GM18505 (cell line): ENCODE measurements around the gene GAB3.
"Not testable (repeated sequence)": the region's sequence is repeated elsewhere in the genome, so short reads cannot be mapped to it uniquely, and the experiment has no call there.

Source experiments
- ATAC-seq: cut with Tn5 transposase; IDR thresholded peaks from one replicate; pipeline ENCODE4 v1.9.1; 2021; ENCODE audit not compliant: unreplicated experiment
- POLR2A ChIP-seq: IDR thresholded peaks from 4 replicates; pipeline ENCODE4 v1.6.1; 2011; ENCODE audit warnings: borderline replicate concordance; ENCODE audit not compliant: insufficient read depth, insufficient read length; ENCODE audit errors: extremely low read depth

The GAB3 gene

GRCh38 chrX:154653048-154653401, 97.9 kb downstream of the GAB3 start:
- no peak for ATAC-seq
- TF ChIP-seq POLR2A, result no peak

GRCh38 chrX:154652311-154653047, 98.4 kb downstream of the GAB3 start:
- TF ChIP-seq POLR2A, result no peak
- no peak for ATAC-seq

GRCh38 chrX:154650221-154650510, 100.7 kb downstream of the GAB3 start:
- TF ChIP-seq POLR2A, result no peak
- no peak for ATAC-seq

- TF ChIP-seq POLR2A, result no peak
- ATAC-seq, result no peak
These were observed 101.2 kb downstream of the GAB3 start for GRCh38 chrX:154649503-154650220.

GRCh38 chrX:154648931-154649330, 101.9 kb downstream of the GAB3 start:
- no peak for ATAC-seq
- no peak for TF ChIP-seq POLR2A

GRCh38 chrX:154645745-154646378, 105.0 kb downstream of the GAB3 start:
- ATAC-seq, result not testable (repeated sequence)

GRCh38 chrX:154643708-154644107, 107.2 kb downstream of the GAB3 start:
- ATAC-seq, result not testable (repeated sequence)

GRCh38 chrX:154641740-154642139, 109.1 kb downstream of the GAB3 start:
- ATAC-seq, result not testable (repeated sequence)

GRCh38 chrX:154633661-154634060, 117.2 kb downstream of the GAB3 start:
- not testable (repeated sequence) for ATAC-seq

GRCh38 chrX:154630949-154631348, 119.9 kb downstream of the GAB3 start:
- not testable (repeated sequence) for ATAC-seq

- not testable (repeated sequence) for ATAC-seq
These were observed 121.9 kb downstream of the GAB3 start for GRCh38 chrX:154628960-154629359.
